HG02678 (cell line): ENCODE results near the gene NUMBL.
"Not testable (repeated sequence)": the region's sequence is repeated elsewhere in the genome, so short reads cannot be mapped to it uniquely, and the experiment has no call there.

Experiments
- ATAC-seq: cut with Tn5 transposase; IDR thresholded peaks from one replicate; pipeline ENCODE4 v1.9.1; 2021; ENCODE audit warnings: mild to moderate bottlenecking, moderate library complexity; ENCODE audit not compliant: unreplicated experiment

NUMBL gene

GRCh38 chr19:40633207-40633606 is 57.2 kb downstream of the NUMBL start:
- ATAC-seq: no peak

- no peak for ATAC-seq
Observed at GRCh38 chr19:40632311-40633036, 58.0 kb downstream of the NUMBL start.

- ATAC-seq: no peak
Observed at GRCh38 chr19:40630571-40631160, 59.8 kb downstream of the NUMBL start.

- no peak for ATAC-seq
Observed at GRCh38 chr19:40629346-40629745, 61.1 kb downstream of the NUMBL start.

GRCh38 chr19:40627486-40628279 is 62.8 kb downstream of the NUMBL start:
- no peak for ATAC-seq

GRCh38 chr19:40626918-40627317 is 63.5 kb downstream of the NUMBL start:
- ATAC-seq: no peak

GRCh38 chr19:40625406-40626120 is 64.9 kb downstream of the NUMBL start:
- no peak for ATAC-seq

GRCh38 chr19:40624369-40625153 is 65.9 kb downstream of the NUMBL start:
- ATAC-seq: not testable (repeated sequence)

- no peak for ATAC-seq
Observed at GRCh38 chr19:40623403-40624251, 66.8 kb downstream of the NUMBL start.

- ATAC-seq: no peak
Observed at GRCh38 chr19:40622773-40623075, 67.7 kb downstream of the NUMBL start.

GRCh38 chr19:40621966-40622772 is 68.3 kb downstream of the NUMBL start:
- no peak for ATAC-seq

GRCh38 chr19:40621283-40621682 is 69.2 kb downstream of the NUMBL start:
- ATAC-seq: no peak

GRCh38 chr19:40620161-40620485 is 70.3 kb downstream of the NUMBL start:
- no peak for ATAC-seq

- no peak for ATAC-seq
Observed at GRCh38 chr19:40619333-40620160, 70.9 kb downstream of the NUMBL start.

- ATAC-seq: no peak
Observed at GRCh38 chr19:40617961-40618360, 72.5 kb downstream of the NUMBL start.

GRCh38 chr19:40616941-40617340 is 73.5 kb downstream of the NUMBL start:
- no peak for ATAC-seq

- ATAC-seq: no peak
Observed at GRCh38 chr19:40616178-40616577, 74.3 kb downstream of the NUMBL start.
